ENCODE measurements around the gene WLS. TPM values are rescaled to one million over a fixed set of nuclear protein-coding genes. Genes with fewer than 3 reads are reported as not detected.

WLS gene
- total and polyA plus RNA-seq, 10 of the 15 experiments (the other 5 are each of a cell fraction or from before 2014, with no cell fraction given): 0.04 to 0.36 TPM; not detected in 8

DNA sequence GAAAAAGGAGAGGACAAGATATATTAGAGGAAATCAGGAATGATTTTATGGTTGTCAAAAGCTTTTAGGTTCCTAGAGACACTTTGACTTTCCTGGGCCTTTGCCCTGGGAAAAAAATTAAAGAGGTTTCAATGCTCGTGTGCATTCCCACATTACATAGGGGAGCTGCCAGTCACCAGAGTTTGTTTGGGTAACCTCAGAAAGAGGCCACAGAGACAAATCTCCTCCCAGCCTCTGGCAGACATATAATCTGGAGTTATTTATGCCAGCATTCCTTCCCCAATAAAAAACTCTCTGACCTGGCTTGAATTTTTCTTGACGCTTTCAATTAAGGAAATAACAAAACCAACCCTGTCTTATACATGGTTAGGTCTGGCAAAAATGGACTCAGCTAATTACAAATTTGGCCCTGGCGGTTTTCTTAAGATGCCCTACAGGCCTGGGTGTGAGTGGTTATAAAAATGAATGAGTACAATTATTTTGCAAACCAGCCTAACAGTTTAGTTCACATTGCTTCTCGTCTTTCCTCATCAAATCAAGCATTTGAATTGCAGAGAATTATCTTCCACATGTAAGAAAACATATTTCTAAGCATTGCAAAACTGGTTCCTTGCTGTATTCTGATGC is 63.7 kb downstream of the WLS start:
- RAD21 ChIA-PET (ENCODE audit: unreplicated experiment): interaction anchor here (1.2 kb wide), 1 partner anchor 10 kb away, joined by 3 read pairs; no protein-coding TSS in a partner anchor
- Histone ChIP-seq H3K4me1 (ENCODE audit: control insufficient read depth, insufficient read depth, low read length) (no peaks in the 10 kb centered on the region), H2AFZ (ENCODE audit: control insufficient read depth, low read depth, low read length) (no peak overlapping the region), H3K9me3 (replicated peaks; ENCODE audit: control insufficient read depth, insufficient read depth, low read length) (no peaks in the 10 kb centered on the region), H3K79me2 (ENCODE audit: control insufficient read depth, insufficient read depth, low read length) (no peaks in the 10 kb centered on the region), H3K9ac (ENCODE audit: control insufficient read depth, insufficient read depth, low read length) (no peak overlapping the region), H3K27me3 (replicated peaks in 1 of 2; ENCODE audit: control insufficient read depth in 2 of 2, insufficient read depth in 2 of 2, low read length in 1 of 2) (no peaks in the 10 kb centered on the region), H3K4me3 (no peak overlapping the region), H3K27ac (ENCODE audit: control insufficient read depth, insufficient read depth) (no peak overlapping the region), H4K20me1 (ENCODE audit: control insufficient read depth, insufficient read depth) (no peaks in the 10 kb centered on the region), H3K36me3 (ENCODE audit: control insufficient read depth in 2 of 2, insufficient read depth in 2 of 2, low read length in 1 of 2) (no peaks in the 10 kb centered on the region), H3K4me2 (ENCODE audit: control insufficient read depth, insufficient read depth) (no peak overlapping the region)
- FAIRE-seq: no peak
- POLR2A ChIA-PET: no interaction called here
- CTCF ChIA-PET: no interaction called here
- no peak for DNase-seq (ENCODE audit: low read depth, low spot score)
- SMC1A ChIA-PET (ENCODE audit: uncharacterized antibody, unreplicated experiment): no interaction called here
- WGBS (ENCODE audit: insufficient coverage, insufficient replicate concordance, low lambda C conversion rate, missing lambda C conversion rate): 24% methylated on average over 4 of the region's 4 CpGs
- in situ Hi-C loops (cut with MboI): no loop called here
- ATAC-seq: no peak
- intact Hi-C loops (cut with micrococcal nuclease; ENCODE audit: unreplicated experiment): no loop called here
- BruUV-seq (replicated peaks): no TSS peak
- TF ChIP-seq DPF2 (IDR thresholded peaks at IDR 0.05): no peak
- TF ChIP-seq, protein P1, sequence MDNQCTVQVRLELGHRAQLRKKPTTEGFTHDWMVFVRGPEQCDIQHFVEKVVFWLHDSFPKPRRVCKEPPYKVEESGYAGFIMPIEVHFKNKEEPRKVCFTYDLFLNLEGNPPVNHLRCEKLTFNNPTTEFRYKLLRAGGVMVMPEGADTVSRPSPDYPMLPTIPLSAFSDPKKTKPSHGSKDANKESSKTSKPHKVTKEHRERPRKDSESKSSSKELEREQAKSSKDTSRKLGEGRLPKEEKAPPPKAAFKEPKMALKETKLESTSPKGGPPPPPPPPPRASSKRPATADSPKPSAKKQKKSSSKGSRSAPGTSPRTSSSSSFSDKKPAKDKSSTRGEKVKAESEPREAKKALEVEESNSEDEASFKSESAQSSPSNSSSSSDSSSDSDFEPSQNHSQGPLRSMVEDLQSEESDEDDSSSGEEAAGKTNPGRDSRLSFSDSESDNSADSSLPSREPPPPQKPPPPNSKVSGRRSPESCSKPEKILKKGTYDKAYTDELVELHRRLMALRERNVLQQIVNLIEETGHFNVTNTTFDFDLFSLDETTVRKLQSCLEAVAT (IDR thresholded peaks at IDR 0.05): no peak
- no peak for TF ChIP-seq JUNB (IDR thresholded peaks at IDR 0.05)
- TF ChIP-seq TARDBP (IDR thresholded peaks at IDR 0.05; ENCODE audit: borderline replicate concordance): no peak
- TF ChIP-seq NFYB (IDR thresholded peaks at IDR 0.05; ENCODE audit: insufficient read depth, low read depth, low read length): no peak
- TF ChIP-seq, protein P2, sequence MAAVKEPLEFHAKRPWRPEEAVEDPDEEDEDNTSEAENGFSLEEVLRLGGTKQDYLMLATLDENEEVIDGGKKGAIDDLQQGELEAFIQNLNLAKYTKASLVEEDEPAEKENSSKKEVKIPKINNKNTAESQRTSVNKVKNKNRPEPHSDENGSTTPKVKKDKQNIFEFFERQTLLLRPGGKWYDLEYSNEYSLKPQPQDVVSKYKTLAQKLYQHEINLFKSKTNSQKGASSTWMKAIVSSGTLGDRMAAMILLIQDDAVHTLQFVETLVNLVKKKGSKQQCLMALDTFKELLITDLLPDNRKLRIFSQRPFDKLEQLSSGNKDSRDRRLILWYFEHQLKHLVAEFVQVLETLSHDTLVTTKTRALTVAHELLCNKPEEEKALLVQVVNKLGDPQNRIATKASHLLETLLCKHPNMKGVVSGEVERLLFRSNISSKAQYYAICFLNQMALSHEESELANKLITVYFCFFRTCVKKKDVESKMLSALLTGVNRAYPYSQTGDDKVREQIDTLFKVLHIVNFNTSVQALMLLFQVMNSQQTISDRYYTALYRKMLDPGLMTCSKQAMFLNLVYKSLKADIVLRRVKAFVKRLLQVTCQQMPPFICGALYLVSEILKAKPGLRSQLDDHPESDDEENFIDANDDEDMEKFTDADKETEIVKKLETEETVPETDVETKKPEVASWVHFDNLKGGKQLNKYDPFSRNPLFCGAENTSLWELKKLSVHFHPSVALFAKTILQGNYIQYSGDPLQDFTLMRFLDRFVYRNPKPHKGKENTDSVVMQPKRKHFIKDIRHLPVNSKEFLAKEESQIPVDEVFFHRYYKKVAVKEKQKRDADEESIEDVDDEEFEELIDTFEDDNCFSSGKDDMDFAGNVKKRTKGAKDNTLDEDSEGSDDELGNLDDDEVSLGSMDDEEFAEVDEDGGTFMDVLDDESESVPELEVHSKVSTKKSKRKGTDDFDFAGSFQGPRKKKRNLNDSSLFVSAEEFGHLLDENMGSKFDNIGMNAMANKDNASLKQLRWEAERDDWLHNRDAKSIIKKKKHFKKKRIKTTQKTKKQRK (IDR thresholded peaks at IDR 0.05; ENCODE audit: low read depth, low read length): no peak
- no peak for TF ChIP-seq BACH1 (IDR thresholded peaks at IDR 0.05; ENCODE audit: borderline replicate concordance)
- no peak for TF ChIP-seq TCF7 (IDR thresholded peaks at IDR 0.05; ENCODE audit: borderline replicate concordance)
- TF ChIP-seq, protein P3, sequence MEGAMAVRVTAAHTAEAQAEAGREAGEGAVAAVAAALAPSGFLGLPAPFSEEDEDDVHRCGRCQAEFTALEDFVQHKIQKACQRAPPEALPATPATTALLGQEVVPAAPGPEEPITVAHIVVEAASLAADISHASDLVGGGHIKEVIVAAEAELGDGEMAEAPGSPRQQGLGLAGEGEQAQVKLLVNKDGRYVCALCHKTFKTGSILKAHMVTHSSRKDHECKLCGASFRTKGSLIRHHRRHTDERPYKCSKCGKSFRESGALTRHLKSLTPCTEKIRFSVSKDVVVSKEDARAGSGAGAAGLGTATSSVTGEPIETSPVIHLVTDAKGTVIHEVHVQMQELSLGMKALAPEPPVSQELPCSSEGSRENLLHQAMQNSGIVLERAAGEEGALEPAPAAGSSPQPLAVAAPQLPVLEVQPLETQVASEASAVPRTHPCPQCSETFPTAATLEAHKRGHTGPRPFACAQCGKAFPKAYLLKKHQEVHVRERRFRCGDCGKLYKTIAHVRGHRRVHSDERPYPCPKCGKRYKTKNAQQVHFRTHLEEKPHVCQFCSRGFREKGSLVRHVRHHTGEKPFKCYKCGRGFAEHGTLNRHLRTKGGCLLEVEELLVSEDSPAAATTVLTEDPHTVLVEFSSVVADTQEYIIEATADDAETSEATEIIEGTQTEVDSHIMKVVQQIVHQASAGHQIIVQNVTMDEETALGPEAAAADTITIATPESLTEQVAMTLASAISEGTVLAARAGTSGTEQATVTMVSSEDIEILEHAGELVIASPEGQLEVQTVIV (IDR thresholded peaks at IDR 0.05; ENCODE audit: borderline replicate concordance, partially characterized antibody): no peak
- TF ChIP-seq IRF5 (IDR thresholded peaks at IDR 0.05; ENCODE audit: borderline replicate concordance): no peak
- no peak for TF ChIP-seq NFIC (IDR thresholded peaks at IDR 0.05; ENCODE audit: low read depth, low read length)
- TF ChIP-seq RAD51 (IDR thresholded peaks at IDR 0.05): no peak
- no peak for TF ChIP-seq BRCA1 (IDR thresholded peaks at IDR 0.05; ENCODE audit: low read depth, low read length)
- TF ChIP-seq SIN3A (IDR thresholded peaks at IDR 0.05; ENCODE audit: low read depth, low read length): no peak
- TF ChIP-seq ETV6 (conservative IDR thresholded peaks at IDR 0.05 in 1 of 2, IDR thresholded peaks at IDR 0.05 in 1 of 2; ENCODE audit: borderline replicate concordance in 1 of 2, low read depth in 1 of 2): no peak
- no peak for TF ChIP-seq MEF2B (IDR thresholded peaks at IDR 0.05; ENCODE audit: partially characterized antibody, poor library complexity, severe bottlenecking)

All from GM12878 (cell line).